Erythroblast (primary cell): Measurements from ENCODE around the gene OR1A1.

Experiments used
- DNase-seq, 2 experiments: peaks; one replicate each; lab custom pipeline; 2025; lab: John Stamatoyannopoulos, UW
- GATA1 ChIP-seq: IDR thresholded peaks from 2 replicates; pipeline ENCODE4 v1.6.1; 2011; ENCODE audit warnings: low read depth, mild to moderate bottlenecking, control low read depth, low read length, moderate library complexity
- POLR2A ChIP-seq: IDR thresholded peaks from 2 replicates; pipeline ENCODE4 v1.6.1; 2011; ENCODE audit warnings: mild to moderate bottlenecking, low read length

Gene OR1A1

GRCh38 chr17:3256575-3256974 lies 49.1 kb downstream of the OR1A1 start:
- TF ChIP-seq GATA1 (no peak), POLR2A (no peak)
- no peak for DNase-seq

GRCh38 chr17:3260163-3260562 lies 52.7 kb downstream of the OR1A1 start:
- TF ChIP-seq GATA1 (no peak), POLR2A (no peak)
- DNase-seq: no peak

GRCh38 chr17:3260600-3260999 lies 53.1 kb downstream of the OR1A1 start:
- no peak for DNase-seq
- TF ChIP-seq POLR2A (no peak), GATA1 (no peak)
